Epithelial cell of proximal tubule (primary cell): ENCODE measurements around the gene NPAS3. TPM values are rescaled to one million over a fixed set of nuclear protein-coding genes. Genes with fewer than 3 reads are reported as not detected.

Experiments
- DNase-seq: peaks from one replicate; pipeline ENCODE4 v3.0.0-alpha.2; 2011; ENCODE audit warnings: low read depth
- H3K4me3 ChIP-seq: 2 replicates; pipeline ENCODE4 v1.5.1; 2011; ENCODE audit warnings: low read depth, mild to moderate bottlenecking, low read length
- CTCF ChIP-seq: conservative IDR thresholded peaks from 2 replicates; pipeline ENCODE4 v1.5.1; 2012; ENCODE audit warnings: low read depth, mild to moderate bottlenecking, low read length
- total RNA-seq: library from RNA; depleted of rRNA; stranded (reverse); fragments of >200 nt; gene quantifications from 2 replicates; pipeline ENCODE4 v1.2.3, GENCODE V29; 2015

Gene NPAS3
- total RNA-seq, 1 donor from 2014 or later, result 0.35 TPM

GRCh38 chr14:33758547-33758946 lies 819.9 kb downstream of the NPAS3 start:
- no peak for TF ChIP-seq CTCF
- H3K4me3 ChIP-seq, result no peak overlapping the region
- no peak for DNase-seq

- TF ChIP-seq CTCF, result no peak
- H3K4me3 ChIP-seq, result no peak overlapping the region
- no peak for DNase-seq
Observed at GRCh38 chr14:33762161-33762851, 823.6 kb downstream of the NPAS3 start.

GRCh38 chr14:33764876-33765650 lies 826.4 kb downstream of the NPAS3 start:
- DNase-seq, result no peak
- TF ChIP-seq CTCF, result no peak
- no peak overlapping the region for H3K4me3 ChIP-seq

GRCh38 chr14:33767586-33768457 lies 829.1 kb downstream of the NPAS3 start:
- no peak for DNase-seq
- H3K4me3 ChIP-seq, result no peak overlapping the region
- no peak for TF ChIP-seq CTCF

GRCh38 chr14:33768458-33768830 lies 829.8 kb downstream of the NPAS3 start:
- no peak for DNase-seq
- H3K4me3 ChIP-seq, result no peak overlapping the region
- TF ChIP-seq CTCF, result no peak

GRCh38 chr14:33773205-33774030 lies 834.7 kb downstream of the NPAS3 start:
- H3K4me3 ChIP-seq, result no peak overlapping the region
- no peak for TF ChIP-seq CTCF
- no peak for DNase-seq
